H1 (cell line): ENCODE data around the gene GDI2. TPM values are rescaled to one million over a fixed set of nuclear protein-coding genes. Genes with fewer than 3 reads are reported as not detected.
A peak's percentile ranks its signal among the peaks of the same experiment; 100 is the strongest.

Source experiments
- CTCF ChIA-PET: fragments of 300-600 bp; sonication (Branson Sonifier 250); formaldehyde crosslinking; loops from one replicate; lab custom pipeline; 2021; ENCODE audit not compliant: partially characterized antibody; lab: Charles Lee
- POLR2A ChIA-PET: fragments of 300-600 bp; sonication (Branson Sonifier 250); formaldehyde crosslinking; loops from one replicate; lab custom pipeline; 2021; ENCODE audit warnings: inconsistent platforms; ENCODE audit not compliant: partially characterized antibody; lab: Charles Lee
- DNase-seq, 2 experiments: peaks; one replicate each; pipeline versions ENCODE4 v3.0.0 to v3.0.0-alpha.2; 2010 to 2022; ENCODE audit warnings: low spot score in 2 of 2, low read depth in 1 of 2, mixed read lengths in 1 of 2
- FAIRE-seq: peaks from 2 replicates; lab custom pipeline; 2011; peaks lifted over from hg19 to GRCh38; lab: Jason Lieb, UNC
- H2AFZ ChIP-seq: 2 replicates; pipeline ENCODE4 v1.8.1; 2012; ENCODE audit warnings: low read length, inconsistent platforms
- H2AK5ac ChIP-seq: 2 replicates; pipeline ENCODE4 v1.6.1; 2013; ENCODE audit warnings: low read depth, low read length
- H2BK120ac ChIP-seq: replicated peaks from 2 replicates; pipeline ENCODE3; 2013; ENCODE audit warnings: low read depth, low read length, inconsistent platforms
- H2BK12ac ChIP-seq: 2 replicates; pipeline ENCODE4 v1.6.1; 2013; ENCODE audit warnings: low read depth, low read length
- H2BK15ac ChIP-seq: 2 replicates; pipeline ENCODE4 v1.6.1; 2013; ENCODE audit warnings: low read length
- H2BK20ac ChIP-seq: 2 replicates; pipeline ENCODE4 v1.6.1; 2013; ENCODE audit warnings: low read length
- H2BK5ac ChIP-seq: 2 replicates; pipeline ENCODE4 v1.6.1; 2013; ENCODE audit warnings: low read depth, low read length
- H3K14ac ChIP-seq: 2 replicates; pipeline ENCODE4 v1.6.1; 2013; ENCODE audit warnings: inconsistent platforms; ENCODE audit not compliant: insufficient read length
- H3K18ac ChIP-seq: 2 replicates; pipeline ENCODE4 v1.6.1; 2013; ENCODE audit warnings: low read length; ENCODE audit errors: extremely low read depth
- H3K23ac ChIP-seq: 2 replicates; pipeline ENCODE4 v1.6.1; 2013; ENCODE audit warnings: inconsistent platforms; ENCODE audit not compliant: insufficient read length
- H3K23me2 ChIP-seq: 2 replicates; pipeline ENCODE4 v1.6.1; 2013; ENCODE audit warnings: low read depth, low read length
- H3K27ac ChIP-seq: 2 replicates; pipeline ENCODE4 v1.6.1; 2011; ENCODE audit warnings: low read depth, low read length, inconsistent platforms
- H3K27me3 ChIP-seq, 4 experiments: replicated peaks in 1 of 4; 1 replicate in 1 of 4; 2 replicates in 3 of 4; pipeline versions ENCODE4 v1.6.1 to v1.8.1; 2011 to 2013; ENCODE audit warnings: low read length in 3 of 4, mild to moderate bottlenecking in 3 of 4, inconsistent platforms in 2 of 4, mixed read lengths in 2 of 4, moderate library complexity in 1 of 4; ENCODE audit not compliant: control insufficient read depth in 3 of 4, insufficient read depth in 3 of 4; ENCODE audit errors: extremely low read depth in 1 of 4
- H3K36me3 ChIP-seq, 4 experiments: 2 replicates each; pipeline versions ENCODE4 v1.6.1 to v1.8.1; 2011 to 2013; ENCODE audit warnings: mild to moderate bottlenecking in 4 of 4, low read length in 3 of 4, moderate library complexity in 2 of 4, control low read depth in 1 of 4, inconsistent platforms in 1 of 4; ENCODE audit not compliant: insufficient read depth in 4 of 4, control insufficient read depth in 2 of 4
- H3K4ac ChIP-seq: replicated peaks from 2 replicates; pipeline ENCODE3; 2013; ENCODE audit warnings: low read length, low read depth, mixed read lengths, inconsistent platforms; ENCODE audit not compliant: insufficient read length
- H3K4me1 ChIP-seq, 4 experiments: replicated peaks in 1 of 4; 1 replicate in 1 of 4; 2 replicates in 3 of 4; pipeline versions ENCODE4 v1.6.1 to v1.8.1; 2011 to 2013; ENCODE audit warnings: low read length in 3 of 4, inconsistent platforms in 2 of 4, mixed read lengths in 1 of 4; ENCODE audit not compliant: insufficient read depth in 4 of 4, control insufficient read depth in 3 of 4
- H3K4me2 ChIP-seq, 2 experiments: 2 replicates each; pipeline versions ENCODE4 v1.6.1 to v1.8.1; 2011 to 2013; ENCODE audit warnings: low read depth in 2 of 2, low read length in 2 of 2, control low read depth in 1 of 2, inconsistent platforms in 1 of 2, mild to moderate bottlenecking in 1 of 2; ENCODE audit not compliant: insufficient read depth in 1 of 2
- H3K4me3 ChIP-seq, 4 experiments: fragments of 200-600, 300-600 bp in 1 of 4; sonication (generic), shearing (Covaris generic), sonication (Bioruptor Twin) in 1 of 4; 2 replicates each; pipeline versions ENCODE4 v1.5.1 to v1.8.1; 2011 to 2016; ENCODE audit warnings: low read length in 4 of 4, low read depth in 3 of 4, control low read depth in 2 of 4, inconsistent platforms in 2 of 4, mild to moderate bottlenecking in 2 of 4, mixed read lengths in 1 of 4, moderate library complexity in 1 of 4; ENCODE audit not compliant: insufficient read depth in 2 of 4; ENCODE audit errors: extremely low read depth in 1 of 4
- H3K56ac ChIP-seq: replicated peaks from 2 replicates; pipeline ENCODE3; 2013; ENCODE audit warnings: low read depth, mild to moderate bottlenecking, mixed read lengths, low read length, inconsistent platforms; ENCODE audit not compliant: insufficient read length
- H3K79me1 ChIP-seq: 2 replicates; pipeline ENCODE4 v1.6.1; 2013; ENCODE audit warnings: low read depth, low read length, control low read depth
- H3K79me2 ChIP-seq, 2 experiments: 2 replicates each; pipeline versions ENCODE4 v1.6.1 to v1.8.1; 2012 to 2013; ENCODE audit warnings: low read length in 2 of 2, mild to moderate bottlenecking in 2 of 2, inconsistent platforms in 1 of 2; ENCODE audit not compliant: insufficient read depth in 2 of 2, control insufficient read depth in 1 of 2
- H3K9ac ChIP-seq, 4 experiments: replicated peaks in 1 of 4; 1 replicate in 1 of 4; 2 replicates in 3 of 4; pipeline versions ENCODE4 v1.6.1 to v1.8.1; 2011 to 2013; ENCODE audit warnings: low read depth in 3 of 4, low read length in 3 of 4, control low read depth in 2 of 4, mild to moderate bottlenecking in 2 of 4, moderate library complexity in 2 of 4, inconsistent platforms in 1 of 4; ENCODE audit errors: extremely low read depth in 1 of 4
- H3K9me3 ChIP-seq, 2 experiments: 2 replicates each; pipeline versions ENCODE4 v1.6.1 to v1.8.1; 2012 to 2013; ENCODE audit warnings: mild to moderate bottlenecking in 2 of 2, moderate library complexity in 2 of 2, control low read depth in 1 of 2, inconsistent platforms in 1 of 2, low read depth in 1 of 2, low read length in 1 of 2, mixed read lengths in 1 of 2; ENCODE audit not compliant: insufficient read depth in 2 of 2
- H4K20me1 ChIP-seq, 2 experiments: replicated peaks in 1 of 2; 2 replicates each; pipeline versions ENCODE3 to v1.8.1; 2011 to 2013; ENCODE audit warnings: inconsistent platforms in 2 of 2, low read length in 2 of 2, mild to moderate bottlenecking in 1 of 2; ENCODE audit not compliant: insufficient read depth in 2 of 2, control insufficient read depth in 1 of 2
- H4K5ac ChIP-seq: 2 replicates; pipeline ENCODE4 v1.6.1; 2013; ENCODE audit warnings: low read length, low read depth, mixed read lengths, inconsistent platforms; ENCODE audit not compliant: insufficient read length
- H4K8ac ChIP-seq: 2 replicates; pipeline ENCODE4 v1.8.0; 2013; ENCODE audit warnings: mild to moderate bottlenecking, moderate library complexity, low read length, inconsistent platforms; ENCODE audit not compliant: insufficient read depth; ENCODE audit errors: extremely low read depth
- H4K91ac ChIP-seq: replicated peaks from 2 replicates; pipeline ENCODE3; 2013; ENCODE audit warnings: low read length, mixed read lengths, inconsistent platforms; ENCODE audit not compliant: insufficient read length
- WGBS, 2 experiments: shearing (Covaris generic) in 1 of 2; methylation state at CpG; one replicate each; pipeline versions ENCODE4 v1.1.6 to v1.1.7; 2013 to 2015; ENCODE audit warnings: low lambda C conversion rate in 2 of 2, mixed read lengths in 2 of 2, inconsistent platforms in 1 of 2, low coverage in 1 of 2, missing lambda C conversion rate in 1 of 2; ENCODE audit not compliant: insufficient replicate concordance in 2 of 2, insufficient coverage in 1 of 2, insufficient read length in 1 of 2; ENCODE audit errors: extremely low coverage in 1 of 2, missing lambda C conversion rate in 1 of 2; 5-methylcytosine and 5-hydroxymethylcytosine counted together
- polyA plus RNA-seq, 7 experiments: library from polyadenylated mRNA; depleted of rRNA in 3 of 7; stranded (reverse) in 5 of 7; unstranded in 2 of 7; fragments of >200 nt in 5 of 7; fragments of 200-250 nt in 2 of 7; gene quantifications; 1 replicate in 5 of 7; 2 replicates in 1 of 7; 4 replicates in 1 of 7; pipeline versions ENCODE4 v1.2.1 to v1.2.3, GENCODE V29; 2011 to 2013; ENCODE audit warnings: missing spikeins in 2 of 7, mixed read lengths in 2 of 7
- total RNA-seq: library from RNA; stranded (reverse); fragmentation: NEBNext Ultra II Directional; extraction: Animal tissue kit (Norgen Biotek cat#: 25700); gene quantifications from 2 replicates; pipeline ENCODE4 v1.2.1, GENCODE V29; 2021

The GDI2 gene
- total and polyA plus RNA-seq, 2 of the 8 experiments (the other 6 are each of a cell fraction or from before 2014, with no cell fraction given): 168 to 385 TPM

DNA sequence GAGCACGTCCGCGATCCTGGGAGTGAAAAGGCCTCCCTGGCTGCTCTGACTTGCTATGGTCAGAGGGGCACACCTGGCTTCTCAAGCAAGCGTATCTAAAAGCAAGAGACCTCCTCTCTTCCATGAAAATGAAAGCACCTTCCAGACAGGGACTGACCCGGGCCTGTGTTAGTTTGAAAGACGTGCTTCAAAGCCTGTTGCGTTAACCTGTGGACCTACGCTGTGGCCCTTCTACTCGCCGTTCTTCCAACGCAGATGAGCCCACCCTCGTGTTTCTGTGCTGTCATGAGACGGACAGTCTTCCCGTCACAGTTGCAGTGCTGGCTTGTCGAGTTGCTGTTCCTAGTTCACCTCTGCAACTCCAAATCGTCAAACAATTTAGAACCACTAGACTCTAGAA, 15.5 kb upstream of the GDI2 start:
- ChIA-PET CTCF (interaction anchor here (1.4 kb wide), 1 partner anchor 26 kb away, joined by 5 read pairs; no protein-coding TSS in a partner anchor), POLR2A (interaction anchor here (0.6 kb wide), 1 partner anchor 13 kb away, joined by 3 read pairs; no protein-coding TSS in a partner anchor)
- Histone ChIP-seq H3K9ac (no peak overlapping the region), H4K20me1 (no peaks in the 10 kb centered on the region), H3K56ac (no peak overlapping the region), H2AFZ (peak overlapping the region; percentile 6; the same call in 1 of the 2 replicates), H3K4me3 (no peak overlapping the region), H3K9me3 (no peaks in the 10 kb centered on the region), H3K27me3 (no peaks in the 10 kb centered on the region), H2AK5ac (no peak overlapping the region), H3K18ac (no peak overlapping the region), H4K5ac (no peak overlapping the region), H3K27ac (no peak overlapping the region), H2BK20ac (no peak overlapping the region), H3K14ac (no peak overlapping the region), H2BK12ac (no peak overlapping the region), H3K4ac (no peak overlapping the region), H2BK15ac (no peak overlapping the region), H3K79me2 (no peaks in the 10 kb centered on the region), H3K23ac (no peak overlapping the region), H4K8ac (no peak overlapping the region), H3K36me3 (no peaks in the 10 kb centered on the region), H3K4me2 (no peak overlapping the region), H3K79me1 (no peaks in the 10 kb centered on the region), H3K23me2 (no peaks in the 10 kb centered on the region), H4K91ac (no peak overlapping the region), H2BK120ac (no peak overlapping the region), H3K4me1 (peaks cover 0 to 2% (median 0%) of the 10 kb centered on the region in 4 experiments; a peak in 1 of 7 replicates), H2BK5ac (no peak overlapping the region)
- WGBS, 2 experiments: 93% methylated on average over 16 of the region's 16 CpGs; no CpG with 5 or more reads in 1 of the 2 experiments
- FAIRE-seq: no peak
- DNase-seq: no peak
